Left ventricle myocardium inferior (tissue), 1 donor: ENCODE data around the gene TTPAL. TPM values are rescaled to one million over a fixed set of nuclear protein-coding genes. Genes with fewer than 3 reads are reported as not detected.
A peak's percentile ranks its signal among the peaks of the same experiment; 100 is the strongest.

ENCODE experiments used
- DNase-seq: peaks from one replicate; pipeline ENCODE4 v3.0.0-alpha.2; 2020
- H3K27ac ChIP-seq: fragments of 200-600 bp; replicated peaks from 2 replicates; pipeline ENCODE4 v1.8.0; 2021
- H3K27me3 ChIP-seq: fragments of 200-600 bp; 2 replicates; pipeline ENCODE4 v1.8.0; 2021; ENCODE audit warnings: low read depth
- H3K36me3 ChIP-seq: fragments of 200-600 bp; 2 replicates; pipeline ENCODE4 v1.8.0; 2021
- H3K4me1 ChIP-seq: fragments of 200-600 bp; 2 replicates; pipeline ENCODE4 v1.8.0; 2021
- H3K4me3 ChIP-seq: fragments of 200-600 bp; 2 replicates; pipeline ENCODE4 v1.8.0; 2021; ENCODE audit warnings: mild to moderate bottlenecking, moderate library complexity
- H3K9me3 ChIP-seq: fragments of 200-600 bp; replicated peaks from 2 replicates; pipeline ENCODE4 v1.8.0; 2021
- CTCF ChIP-seq: fragments of 200-600 bp; IDR thresholded peaks from 2 replicates; pipeline ENCODE4 v1.8.0; 2021; ENCODE audit warnings: antibody characterized with exemption, mild to moderate bottlenecking, borderline replicate concordance
- intact Hi-C: fragments of 100-400 bp; cut with micrococcal nuclease; formaldehyde crosslinking; loops from one replicate; pipeline ENCODE4 v1.11.0; 2022
- total RNA-seq: library from RNA; stranded (reverse); fragmentation: NEBNext Ultra II Directional; extraction: Animal tissue kit (Norgen Biotek cat#: 25700); gene quantifications from one replicate; pipeline ENCODE4 v1.2.1, GENCODE V29; 2021
- donor health status: DM: no; HTN: yes; CAD: no; lungs with severe emphysema.

TTPAL gene
- total RNA-seq, 1 donor from 2014 or later = 4.5 TPM

GRCh38 chr20:44495802-44496481 is 20.3 kb downstream of the TTPAL start:
- intact Hi-C loops = no loop called here
- no peak for DNase-seq
- H3K36me3 ChIP-seq = peaks cover 98% of the 10 kb centered on the region
- H3K9me3 ChIP-seq = no peaks in the 10 kb centered on the region
- no peaks in the 10 kb centered on the region for H3K27me3 ChIP-seq
- H3K4me3 ChIP-seq = no peak overlapping the region
- peaks cover 16% of the 10 kb centered on the region for H3K4me1 ChIP-seq
- no peak overlapping the region for H3K27ac ChIP-seq
- TF ChIP-seq CTCF = no peak

DNA sequence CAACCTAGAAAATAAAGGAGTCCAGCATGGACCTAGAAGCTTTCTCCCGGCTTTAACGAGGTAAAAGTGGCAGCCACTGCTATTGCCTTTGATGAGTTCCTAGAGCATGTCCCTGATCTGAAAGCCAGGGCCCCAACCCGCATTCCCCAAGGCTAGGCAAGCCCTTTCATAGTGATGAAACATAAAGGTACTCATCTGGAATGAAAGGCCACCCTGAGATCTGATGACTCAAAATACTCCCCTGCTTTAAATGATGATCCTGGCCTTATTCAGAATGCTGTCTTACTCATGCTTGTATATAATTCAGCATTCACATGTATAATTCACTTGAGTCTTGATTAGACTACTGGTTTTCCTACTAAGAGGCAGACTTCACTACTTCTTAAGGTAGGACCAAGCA is 21.3 kb downstream of the TTPAL start:
- H3K27me3 ChIP-seq = no peaks in the 10 kb centered on the region
- no peak overlapping the region for H3K27ac ChIP-seq
- H3K36me3 ChIP-seq = peaks cover 100% of the 10 kb centered on the region
- no peak for DNase-seq
- H3K9me3 ChIP-seq = no peaks in the 10 kb centered on the region
- no peak overlapping the region for H3K4me3 ChIP-seq
- peaks cover 20% of the 10 kb centered on the region for H3K4me1 ChIP-seq
- intact Hi-C loops = no loop called here
- no peak for TF ChIP-seq CTCF

DNA sequence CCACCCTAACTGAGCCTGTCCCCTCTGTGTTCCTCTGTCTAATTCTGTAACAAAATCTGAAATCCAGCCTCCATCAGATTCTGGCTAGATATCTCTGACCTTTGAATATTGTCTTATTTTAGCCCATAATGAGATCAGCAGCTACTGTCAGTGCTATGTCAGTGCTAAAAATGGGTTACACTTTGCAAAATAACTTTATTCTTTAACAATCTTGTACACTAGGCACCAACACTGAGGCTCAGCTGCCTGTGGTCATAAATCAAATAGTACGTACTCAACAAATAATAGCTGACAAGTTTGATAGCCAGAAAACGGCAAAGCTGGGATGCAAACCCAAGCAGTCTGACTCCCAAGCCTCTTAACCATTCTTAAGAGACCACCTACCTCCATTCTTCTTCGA is 22.1 kb downstream of the TTPAL start:
- H3K9me3 ChIP-seq = no peaks in the 10 kb centered on the region
- no peak overlapping the region for H3K27ac ChIP-seq
- peaks cover 100% of the 10 kb centered on the region for H3K36me3 ChIP-seq
- no peak overlapping the region for H3K4me3 ChIP-seq
- DNase-seq = no peak
- intact Hi-C loops = no loop called here
- no peak for TF ChIP-seq CTCF
- H3K27me3 ChIP-seq = no peaks in the 10 kb centered on the region
- peaks cover 22% of the 10 kb centered on the region for H3K4me1 ChIP-seq

DNA sequence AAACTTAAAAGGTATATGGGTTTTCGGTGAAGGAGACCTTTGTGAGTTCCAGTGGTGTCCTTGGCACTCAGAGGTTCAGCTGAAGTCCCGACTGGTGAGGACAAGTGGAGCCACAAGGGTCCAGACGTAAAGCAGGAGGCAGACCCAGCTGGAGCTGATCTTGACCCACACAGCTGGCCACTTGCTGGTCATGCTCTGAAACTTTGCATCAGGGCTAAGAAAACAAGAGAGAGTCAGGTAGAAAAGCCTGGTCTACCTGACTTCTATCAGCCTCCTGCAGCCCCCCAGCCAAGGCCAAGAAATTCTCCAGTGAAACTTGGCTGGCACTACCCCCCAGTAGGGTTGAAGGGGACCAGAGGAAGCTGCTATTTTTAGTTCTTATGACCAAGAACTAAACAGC is 24.5 kb downstream of the TTPAL start:
- Histone ChIP-seq H3K27ac (peak overlapping the region; percentile 28), H3K4me1 (peaks cover 22% of the 10 kb centered on the region), H3K27me3 (no peaks in the 10 kb centered on the region), H3K4me3 (no peak overlapping the region), H3K9me3 (no peaks in the 10 kb centered on the region), H3K36me3 (peaks cover 100% of the 10 kb centered on the region)
- no peak for DNase-seq
- intact Hi-C loops = no loop called here
- no peak for TF ChIP-seq CTCF

- intact Hi-C loops = no loop called here
- H3K4me3 ChIP-seq = no peak overlapping the region
- peaks cover 100% of the 10 kb centered on the region for H3K36me3 ChIP-seq
Observed at GRCh38 chr20:44501448-44501847, 25.8 kb downstream of the TTPAL start.

More at GRCh38 chr20:44501448-44501847, 25.8 kb downstream of the TTPAL start:
- H3K4me1 ChIP-seq = peaks cover 22% of the 10 kb centered on the region
- TF ChIP-seq CTCF = no peak
- no peaks in the 10 kb centered on the region for H3K9me3 ChIP-seq
- no peak for DNase-seq
- H3K27me3 ChIP-seq = no peaks in the 10 kb centered on the region
- H3K27ac ChIP-seq = peak overlapping the region; percentile 28
